ENCODE results near the gene CCDC106. TPM values are rescaled to one million over a fixed set of nuclear protein-coding genes. Genes with fewer than 3 reads are reported as not detected.

The CCDC106 gene
- total and polyA plus RNA-seq, 12 donors: 14.8 to 63.8 (median 27.9) TPM

DNA sequence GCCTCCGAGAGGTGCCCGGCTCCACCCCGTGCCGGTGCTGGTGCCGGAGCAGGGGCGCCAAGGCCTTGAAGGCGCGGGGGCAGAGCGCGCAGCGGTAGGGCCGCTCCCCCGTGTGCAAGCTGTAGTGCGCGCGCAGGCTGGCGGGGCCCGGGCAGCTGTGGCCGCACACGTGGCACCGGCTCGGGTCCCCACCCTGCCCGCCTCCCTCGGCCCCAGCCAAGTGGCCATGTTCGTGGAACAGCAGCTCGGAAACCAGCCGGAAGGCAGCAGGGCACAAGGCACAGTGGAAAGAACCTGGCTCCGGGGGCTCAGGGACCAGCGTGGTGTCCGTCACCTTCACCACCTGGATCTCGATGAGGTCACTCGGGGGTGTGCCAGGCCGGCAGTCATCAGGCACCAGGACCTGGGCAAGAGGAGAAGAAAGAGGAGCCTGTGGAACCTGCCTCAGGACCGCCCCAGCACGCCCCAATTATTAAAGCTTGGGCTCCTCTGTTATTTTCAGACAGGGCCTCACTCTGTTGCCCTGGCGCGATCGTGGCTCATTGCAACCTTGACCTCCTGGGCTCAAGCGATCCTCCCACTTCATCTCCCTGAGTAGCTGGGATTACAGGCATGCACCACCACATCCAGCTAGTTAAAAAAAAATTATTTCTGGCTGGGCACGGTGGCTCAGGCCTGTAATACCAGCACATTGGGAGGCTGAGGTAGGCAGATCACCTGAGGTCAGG is 25.6 kb upstream of the CCDC106 start:
- H3K4me3 ChIP-seq: no peak overlapping the region
- peaks cover 0 to 17% of the 10 kb centered on the region in 2 donors for H3K36me3 ChIP-seq (replicated peaks in 1 of 2)
- WGBS, 4 donors: 57 to 81% (median 78%) methylated on average over 13 to 40 of the region's 40 CpGs
- no peaks in the 10 kb centered on the region for H3K27me3 ChIP-seq
- no peak for TF ChIP-seq POLR2A (IDR thresholded peaks at IDR 0.05)
- TF ChIP-seq, protein P1, sequence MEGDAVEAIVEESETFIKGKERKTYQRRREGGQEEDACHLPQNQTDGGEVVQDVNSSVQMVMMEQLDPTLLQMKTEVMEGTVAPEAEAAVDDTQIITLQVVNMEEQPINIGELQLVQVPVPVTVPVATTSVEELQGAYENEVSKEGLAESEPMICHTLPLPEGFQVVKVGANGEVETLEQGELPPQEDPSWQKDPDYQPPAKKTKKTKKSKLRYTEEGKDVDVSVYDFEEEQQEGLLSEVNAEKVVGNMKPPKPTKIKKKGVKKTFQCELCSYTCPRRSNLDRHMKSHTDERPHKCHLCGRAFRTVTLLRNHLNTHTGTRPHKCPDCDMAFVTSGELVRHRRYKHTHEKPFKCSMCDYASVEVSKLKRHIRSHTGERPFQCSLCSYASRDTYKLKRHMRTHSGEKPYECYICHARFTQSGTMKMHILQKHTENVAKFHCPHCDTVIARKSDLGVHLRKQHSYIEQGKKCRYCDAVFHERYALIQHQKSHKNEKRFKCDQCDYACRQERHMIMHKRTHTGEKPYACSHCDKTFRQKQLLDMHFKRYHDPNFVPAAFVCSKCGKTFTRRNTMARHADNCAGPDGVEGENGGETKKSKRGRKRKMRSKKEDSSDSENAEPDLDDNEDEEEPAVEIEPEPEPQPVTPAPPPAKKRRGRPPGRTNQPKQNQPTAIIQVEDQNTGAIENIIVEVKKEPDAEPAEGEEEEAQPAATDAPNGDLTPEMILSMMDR (IDR thresholded peaks at IDR 0.05): no peak
- DNase-seq: peak; percentile 38 to 69 (median 57)
- peaks cover 0 to 28% of the 10 kb centered on the region in 2 donors for H3K4me1 ChIP-seq (replicated peaks in 1 of 2)
- intact Hi-C loops (cut with DNase I): no loop called here
- peak overlapping the region in 3 of 5 donors; percentile 1 to 51 (median 18) for H3K27ac ChIP-seq
- H3K9me3 ChIP-seq (replicated peaks in 1 of 3): no peaks in the 10 kb centered on the region

DNA sequence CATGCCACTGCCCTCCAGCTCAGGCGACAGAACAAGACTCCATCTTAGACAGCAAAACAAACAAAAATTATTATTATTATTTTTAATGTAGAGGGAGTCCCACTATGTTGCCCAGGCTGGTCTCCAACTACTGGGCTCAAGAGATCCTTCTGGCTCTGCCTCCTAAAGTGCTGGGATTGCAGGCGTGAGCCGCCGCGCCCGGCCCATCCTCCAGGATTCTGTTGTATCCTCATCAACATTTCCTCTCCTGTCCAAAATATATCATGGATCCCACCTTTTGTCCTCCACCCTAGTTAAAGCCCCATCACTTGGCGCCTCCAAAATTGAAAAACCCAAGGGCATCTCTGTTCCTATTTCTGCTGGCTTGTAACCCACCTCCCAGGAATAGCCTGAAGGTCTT is 24.9 kb upstream of the CCDC106 start:
- TF ChIP-seq, protein P1 (IDR thresholded peaks at IDR 0.05): no peak
- no peak for TF ChIP-seq POLR2A (IDR thresholded peaks at IDR 0.05)
- Histone ChIP-seq H3K27ac (peak overlapping the region in 3 of 5 donors; percentile 1 to 98 (median 18)), H3K27me3 (no peaks in the 10 kb centered on the region), H3K4me1 (replicated peaks in 1 of 2) (peaks cover 0 to 28% of the 10 kb centered on the region in 2 donors), H3K4me3 (no peak overlapping the region), H3K36me3 (replicated peaks in 1 of 2) (peaks cover 0 to 12% of the 10 kb centered on the region in 2 donors), H3K9me3 (replicated peaks in 1 of 3) (no peaks in the 10 kb centered on the region)
- peak in 1 of 7 donors; percentile 53 for DNase-seq
- WGBS, 4 donors: 91 to 96% (median 94%) methylated on average over 7 of the region's 7 CpGs
- intact Hi-C loops (cut with DNase I): no loop called here

DNA sequence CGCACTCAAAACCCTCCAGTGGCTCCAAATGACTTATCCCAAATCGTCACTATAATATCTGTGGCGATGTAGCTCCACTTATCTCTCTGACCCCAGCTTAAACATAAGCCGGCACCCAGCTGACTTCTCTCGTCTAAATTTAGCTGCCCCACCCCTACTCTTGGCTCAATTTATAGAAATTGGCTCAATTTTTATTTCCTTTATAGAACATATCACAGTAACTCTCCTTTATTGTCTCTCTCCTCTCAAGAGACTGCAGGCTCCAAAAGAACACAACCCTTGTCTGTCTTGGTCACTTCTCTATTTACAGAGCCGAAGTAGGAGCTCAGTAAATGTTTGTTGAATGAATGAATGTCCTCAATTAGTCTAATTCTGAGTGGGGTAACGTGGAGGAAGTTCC is 24.5 kb upstream of the CCDC106 start:
- H3K27ac ChIP-seq: peak overlapping the region; percentile 27 to 98 (median 92)
- peak overlapping the region in 1 of 4 donors; percentile 64 for H3K4me3 ChIP-seq
- intact Hi-C loops (cut with DNase I): no loop called here

More for the DNA sequence above, 24.5 kb upstream of the CCDC106 start:
- 61 to 69% (median 67%) methylated on average over 7 of the region's 7 CpGs for WGBS, 4 donors
- peaks cover 0 to 12% of the 10 kb centered on the region in 2 donors for H3K36me3 ChIP-seq (replicated peaks in 1 of 2)
- TF ChIP-seq, protein P1 (IDR thresholded peaks at IDR 0.05): no peak
- no peak for TF ChIP-seq POLR2A (IDR thresholded peaks at IDR 0.05)
- no peaks in the 10 kb centered on the region for H3K27me3 ChIP-seq
- H3K4me1 ChIP-seq (replicated peaks in 1 of 2): peaks cover 0 to 28% of the 10 kb centered on the region in 2 donors
- no peak for DNase-seq
- H3K9me3 ChIP-seq (replicated peaks in 1 of 3): no peaks in the 10 kb centered on the region

All from adrenal gland (tissue), 12 donors.